Astrocyte (in vitro differentiated cells and primary cell): ENCODE results near the gene SLC6A14.

Experiments
- CTCF ChIP-seq: IDR thresholded peaks from 2 replicates; pipeline ENCODE4 v1.5.1; 2011; ENCODE audit warnings: low read depth, mild to moderate bottlenecking, inconsistent platforms, low read length, moderate library complexity; ENCODE audit not compliant: insufficient read depth
- EZH2 ChIP-seq: IDR thresholded peaks from 2 replicates; pipeline ENCODE4 v1.6.1; 2012; ENCODE audit warnings: mild to moderate bottlenecking, low read length, inconsistent platforms; ENCODE audit not compliant: insufficient read depth

- TF ChIP-seq CTCF (no peak), EZH2 (no peak)
Measured at GRCh38 chrX:116417968-116418367, 18.4 kb upstream of the SLC6A14 start.
